Measurements from ENCODE around the gene ANKRD34A.

Gene ANKRD34A

DNA sequence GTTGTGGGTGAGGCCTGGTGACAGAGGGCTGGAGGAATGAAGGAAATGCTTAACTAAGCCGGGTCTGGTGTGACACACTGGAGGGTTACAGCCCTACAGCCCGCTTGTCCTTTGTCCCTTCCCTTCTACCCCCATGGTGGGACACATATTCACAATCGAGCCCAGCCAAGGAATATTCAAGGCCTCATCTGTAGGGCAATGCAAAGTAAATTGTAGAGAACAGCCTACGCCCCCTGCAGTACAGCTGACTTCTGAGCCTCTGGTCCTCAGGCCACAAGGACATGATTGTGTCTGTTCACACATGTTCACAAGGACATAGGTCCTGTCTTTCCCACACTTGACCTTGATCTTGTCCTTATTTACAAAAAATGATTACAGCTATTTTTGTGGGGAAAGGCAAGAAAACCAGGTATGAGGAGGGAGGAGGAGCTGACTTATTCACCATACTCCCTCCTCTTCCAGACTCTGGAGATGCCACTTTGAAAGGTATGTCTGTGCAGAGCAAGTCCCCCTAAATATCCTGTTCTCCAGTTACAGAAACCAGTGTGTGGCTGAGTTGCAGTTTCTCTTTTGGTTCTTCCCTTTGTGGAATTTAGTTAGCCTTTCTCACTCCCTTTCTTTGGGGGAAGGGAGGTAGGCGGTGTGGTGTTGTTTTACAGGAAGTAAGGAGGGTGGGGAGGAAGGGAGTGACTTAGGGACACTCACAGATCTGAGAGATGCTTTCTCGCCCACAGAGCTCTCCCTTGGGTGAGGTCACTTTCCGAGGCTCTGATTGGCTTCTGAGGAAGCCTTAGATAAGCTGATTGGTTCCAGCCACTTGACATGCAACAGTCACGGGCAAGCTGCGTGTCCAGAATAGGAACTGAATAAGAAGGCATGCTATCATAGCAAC is 14.7 kb upstream of the ANKRD34A start (continued):
- TF ChIP-seq, protein P1, sequence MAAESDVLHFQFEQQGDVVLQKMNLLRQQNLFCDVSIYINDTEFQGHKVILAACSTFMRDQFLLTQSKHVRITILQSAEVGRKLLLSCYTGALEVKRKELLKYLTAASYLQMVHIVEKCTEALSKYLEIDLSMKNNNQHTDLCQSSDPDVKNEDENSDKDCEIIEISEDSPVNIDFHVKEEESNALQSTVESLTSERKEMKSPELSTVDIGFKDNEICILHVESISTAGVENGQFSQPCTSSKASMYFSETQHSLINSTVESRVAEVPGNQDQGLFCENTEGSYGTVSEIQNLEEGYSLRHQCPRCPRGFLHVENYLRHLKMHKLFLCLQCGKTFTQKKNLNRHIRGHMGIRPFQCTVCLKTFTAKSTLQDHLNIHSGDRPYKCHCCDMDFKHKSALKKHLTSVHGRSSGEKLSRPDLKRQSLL (tag by site-specific recombination; IDR thresholded peaks at IDR 0.05), result no peak
- peak; percentile 100 for TF ChIP-seq WT1 (tag by site-specific recombination; IDR thresholded peaks at IDR 0.05)
- TF ChIP-seq, protein P2, sequence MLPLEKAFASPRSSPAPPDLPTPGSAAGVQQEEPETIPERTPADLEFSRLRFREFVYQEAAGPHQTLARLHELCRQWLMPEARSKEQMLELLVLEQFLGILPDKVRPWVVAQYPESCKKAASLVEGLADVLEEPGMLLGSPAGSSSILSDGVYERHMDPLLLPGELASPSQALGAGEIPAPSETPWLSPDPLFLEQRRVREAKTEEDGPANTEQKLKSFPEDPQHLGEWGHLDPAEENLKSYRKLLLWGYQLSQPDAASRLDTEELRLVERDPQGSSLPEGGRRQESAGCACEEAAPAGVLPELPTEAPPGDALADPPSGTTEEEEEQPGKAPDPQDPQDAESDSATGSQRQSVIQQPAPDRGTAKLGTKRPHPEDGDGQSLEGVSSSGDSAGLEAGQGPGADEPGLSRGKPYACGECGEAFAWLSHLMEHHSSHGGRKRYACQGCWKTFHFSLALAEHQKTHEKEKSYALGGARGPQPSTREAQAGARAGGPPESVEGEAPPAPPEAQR (tag by site-specific recombination; IDR thresholded peaks at IDR 0.05), result no peak
- TF ChIP-seq ZNF626 (tag by site-specific recombination; IDR thresholded peaks at IDR 0.05), result no peak
- TF ChIP-seq ZNF184 (tag by site-specific recombination; IDR thresholded peaks at IDR 0.05), result no peak
- TF ChIP-seq ZNF302 (tag by site-specific recombination; IDR thresholded peaks at IDR 0.05; ENCODE audit: low read depth), result no peak
- no peak for TF ChIP-seq ZNF354C (tag by site-specific recombination; IDR thresholded peaks at IDR 0.05; ENCODE audit: borderline replicate concordance, low read depth)
- no peak for TF ChIP-seq ZNF37A (tag by site-specific recombination; IDR thresholded peaks at IDR 0.05)
- no peak for TF ChIP-seq ZNF169 (tag by site-specific recombination; IDR thresholded peaks at IDR 0.05)
- no peak for TF ChIP-seq ZNF830 (tag by site-specific recombination; IDR thresholded peaks at IDR 0.05; ENCODE audit: low read depth)
- TF ChIP-seq, protein P3, sequence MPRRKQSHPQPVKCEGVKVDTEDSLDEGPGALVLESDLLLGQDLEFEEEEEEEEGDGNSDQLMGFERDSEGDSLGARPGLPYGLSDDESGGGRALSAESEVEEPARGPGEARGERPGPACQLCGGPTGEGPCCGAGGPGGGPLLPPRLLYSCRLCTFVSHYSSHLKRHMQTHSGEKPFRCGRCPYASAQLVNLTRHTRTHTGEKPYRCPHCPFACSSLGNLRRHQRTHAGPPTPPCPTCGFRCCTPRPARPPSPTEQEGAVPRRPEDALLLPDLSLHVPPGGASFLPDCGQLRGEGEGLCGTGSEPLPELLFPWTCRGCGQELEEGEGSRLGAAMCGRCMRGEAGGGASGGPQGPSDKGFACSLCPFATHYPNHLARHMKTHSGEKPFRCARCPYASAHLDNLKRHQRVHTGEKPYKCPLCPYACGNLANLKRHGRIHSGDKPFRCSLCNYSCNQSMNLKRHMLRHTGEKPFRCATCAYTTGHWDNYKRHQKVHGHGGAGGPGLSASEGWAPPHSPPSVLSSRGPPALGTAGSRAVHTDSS (tag by site-specific recombination; IDR thresholded peaks at IDR 0.05), result no peak
- TF ChIP-seq PRDM1 (tag by site-specific recombination; IDR thresholded peaks at IDR 0.05), result peak; percentile 95
- TF ChIP-seq, protein P4, sequence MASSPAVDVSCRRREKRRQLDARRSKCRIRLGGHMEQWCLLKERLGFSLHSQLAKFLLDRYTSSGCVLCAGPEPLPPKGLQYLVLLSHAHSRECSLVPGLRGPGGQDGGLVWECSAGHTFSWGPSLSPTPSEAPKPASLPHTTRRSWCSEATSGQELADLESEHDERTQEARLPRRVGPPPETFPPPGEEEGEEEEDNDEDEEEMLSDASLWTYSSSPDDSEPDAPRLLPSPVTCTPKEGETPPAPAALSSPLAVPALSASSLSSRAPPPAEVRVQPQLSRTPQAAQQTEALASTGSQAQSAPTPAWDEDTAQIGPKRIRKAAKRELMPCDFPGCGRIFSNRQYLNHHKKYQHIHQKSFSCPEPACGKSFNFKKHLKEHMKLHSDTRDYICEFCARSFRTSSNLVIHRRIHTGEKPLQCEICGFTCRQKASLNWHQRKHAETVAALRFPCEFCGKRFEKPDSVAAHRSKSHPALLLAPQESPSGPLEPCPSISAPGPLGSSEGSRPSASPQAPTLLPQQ (tag by site-specific recombination; IDR thresholded peaks at IDR 0.05), result peak; percentile 54; the same call in 1 of the 2 replicates
- TF ChIP-seq ZNF426 (tag by site-specific recombination; IDR thresholded peaks at IDR 0.05), result no peak
- TF ChIP-seq, protein P5, sequence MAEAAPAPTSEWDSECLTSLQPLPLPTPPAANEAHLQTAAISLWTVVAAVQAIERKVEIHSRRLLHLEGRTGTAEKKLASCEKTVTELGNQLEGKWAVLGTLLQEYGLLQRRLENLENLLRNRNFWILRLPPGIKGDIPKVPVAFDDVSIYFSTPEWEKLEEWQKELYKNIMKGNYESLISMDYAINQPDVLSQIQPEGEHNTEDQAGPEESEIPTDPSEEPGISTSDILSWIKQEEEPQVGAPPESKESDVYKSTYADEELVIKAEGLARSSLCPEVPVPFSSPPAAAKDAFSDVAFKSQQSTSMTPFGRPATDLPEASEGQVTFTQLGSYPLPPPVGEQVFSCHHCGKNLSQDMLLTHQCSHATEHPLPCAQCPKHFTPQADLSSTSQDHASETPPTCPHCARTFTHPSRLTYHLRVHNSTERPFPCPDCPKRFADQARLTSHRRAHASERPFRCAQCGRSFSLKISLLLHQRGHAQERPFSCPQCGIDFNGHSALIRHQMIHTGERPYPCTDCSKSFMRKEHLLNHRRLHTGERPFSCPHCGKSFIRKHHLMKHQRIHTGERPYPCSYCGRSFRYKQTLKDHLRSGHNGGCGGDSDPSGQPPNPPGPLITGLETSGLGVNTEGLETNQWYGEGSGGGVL (tag by site-specific recombination; IDR thresholded peaks at IDR 0.05), result peak; percentile 92
- TF ChIP-seq, protein P6, sequence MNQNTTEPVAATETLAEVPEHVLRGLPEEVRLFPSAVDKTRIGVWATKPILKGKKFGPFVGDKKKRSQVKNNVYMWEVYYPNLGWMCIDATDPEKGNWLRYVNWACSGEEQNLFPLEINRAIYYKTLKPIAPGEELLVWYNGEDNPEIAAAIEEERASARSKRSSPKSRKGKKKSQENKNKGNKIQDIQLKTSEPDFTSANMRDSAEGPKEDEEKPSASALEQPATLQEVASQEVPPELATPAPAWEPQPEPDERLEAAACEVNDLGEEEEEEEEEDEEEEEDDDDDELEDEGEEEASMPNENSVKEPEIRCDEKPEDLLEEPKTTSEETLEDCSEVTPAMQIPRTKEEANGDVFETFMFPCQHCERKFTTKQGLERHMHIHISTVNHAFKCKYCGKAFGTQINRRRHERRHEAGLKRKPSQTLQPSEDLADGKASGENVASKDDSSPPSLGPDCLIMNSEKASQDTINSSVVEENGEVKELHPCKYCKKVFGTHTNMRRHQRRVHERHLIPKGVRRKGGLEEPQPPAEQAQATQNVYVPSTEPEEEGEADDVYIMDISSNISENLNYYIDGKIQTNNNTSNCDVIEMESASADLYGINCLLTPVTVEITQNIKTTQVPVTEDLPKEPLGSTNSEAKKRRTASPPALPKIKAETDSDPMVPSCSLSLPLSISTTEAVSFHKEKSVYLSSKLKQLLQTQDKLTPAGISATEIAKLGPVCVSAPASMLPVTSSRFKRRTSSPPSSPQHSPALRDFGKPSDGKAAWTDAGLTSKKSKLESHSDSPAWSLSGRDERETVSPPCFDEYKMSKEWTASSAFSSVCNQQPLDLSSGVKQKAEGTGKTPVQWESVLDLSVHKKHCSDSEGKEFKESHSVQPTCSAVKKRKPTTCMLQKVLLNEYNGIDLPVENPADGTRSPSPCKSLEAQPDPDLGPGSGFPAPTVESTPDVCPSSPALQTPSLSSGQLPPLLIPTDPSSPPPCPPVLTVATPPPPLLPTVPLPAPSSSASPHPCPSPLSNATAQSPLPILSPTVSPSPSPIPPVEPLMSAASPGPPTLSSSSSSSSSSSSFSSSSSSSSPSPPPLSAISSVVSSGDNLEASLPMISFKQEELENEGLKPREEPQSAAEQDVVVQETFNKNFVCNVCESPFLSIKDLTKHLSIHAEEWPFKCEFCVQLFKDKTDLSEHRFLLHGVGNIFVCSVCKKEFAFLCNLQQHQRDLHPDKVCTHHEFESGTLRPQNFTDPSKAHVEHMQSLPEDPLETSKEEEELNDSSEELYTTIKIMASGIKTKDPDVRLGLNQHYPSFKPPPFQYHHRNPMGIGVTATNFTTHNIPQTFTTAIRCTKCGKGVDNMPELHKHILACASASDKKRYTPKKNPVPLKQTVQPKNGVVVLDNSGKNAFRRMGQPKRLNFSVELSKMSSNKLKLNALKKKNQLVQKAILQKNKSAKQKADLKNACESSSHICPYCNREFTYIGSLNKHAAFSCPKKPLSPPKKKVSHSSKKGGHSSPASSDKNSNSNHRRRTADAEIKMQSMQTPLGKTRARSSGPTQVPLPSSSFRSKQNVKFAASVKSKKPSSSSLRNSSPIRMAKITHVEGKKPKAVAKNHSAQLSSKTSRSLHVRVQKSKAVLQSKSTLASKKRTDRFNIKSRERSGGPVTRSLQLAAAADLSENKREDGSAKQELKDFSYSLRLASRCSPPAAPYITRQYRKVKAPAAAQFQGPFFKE (tag by site-specific recombination; IDR thresholded peaks at IDR 0.05; ENCODE audit: borderline replicate concordance), result no peak
- peak; percentile 64 for TF ChIP-seq KLF10 (tag by site-specific recombination; IDR thresholded peaks at IDR 0.05)
- TF ChIP-seq, protein P7, sequence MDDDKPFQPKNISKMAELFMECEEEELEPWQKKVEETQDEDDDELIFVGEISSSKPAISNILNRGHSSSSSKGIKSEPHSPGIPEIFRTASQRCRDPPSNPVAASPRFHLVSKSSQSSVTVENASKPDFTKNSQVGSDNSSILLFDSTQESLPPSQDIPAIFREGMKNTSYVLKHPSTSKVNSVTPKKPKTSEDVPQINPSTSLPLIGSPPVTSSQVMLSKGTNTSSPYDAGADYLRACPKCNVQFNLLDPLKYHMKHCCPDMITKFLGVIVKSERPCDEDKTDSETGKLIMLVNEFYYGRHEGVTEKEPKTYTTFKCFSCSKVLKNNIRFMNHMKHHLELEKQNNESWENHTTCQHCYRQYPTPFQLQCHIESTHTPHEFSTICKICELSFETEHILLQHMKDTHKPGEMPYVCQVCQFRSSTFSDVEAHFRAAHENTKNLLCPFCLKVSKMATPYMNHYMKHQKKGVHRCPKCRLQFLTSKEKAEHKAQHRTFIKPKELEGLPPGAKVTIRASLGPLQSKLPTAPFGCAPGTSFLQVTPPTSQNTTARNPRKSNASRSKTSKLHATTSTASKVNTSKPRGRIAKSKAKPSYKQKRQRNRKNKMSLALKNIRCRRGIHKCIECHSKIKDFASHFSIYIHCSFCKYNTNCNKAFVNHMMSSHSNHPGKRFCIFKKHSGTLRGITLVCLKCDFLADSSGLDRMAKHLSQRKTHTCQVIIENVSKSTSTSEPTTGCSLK (tag by site-specific recombination; IDR thresholded peaks at IDR 0.05), result no peak
- TF ChIP-seq, protein P8, sequence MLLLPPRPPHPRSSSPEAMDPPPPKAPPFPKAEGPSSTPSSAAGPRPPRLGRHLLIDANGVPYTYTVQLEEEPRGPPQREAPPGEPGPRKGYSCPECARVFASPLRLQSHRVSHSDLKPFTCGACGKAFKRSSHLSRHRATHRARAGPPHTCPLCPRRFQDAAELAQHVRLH (tag by site-specific recombination; IDR thresholded peaks at IDR 0.05), result no peak
- TF ChIP-seq ZNF623 (tag by site-specific recombination; IDR thresholded peaks at IDR 0.05), result no peak
- no peak for TF ChIP-seq ZNF274 (IDR thresholded peaks at IDR 0.05; ENCODE audit: low read length)
- no peak for TF ChIP-seq ZNF274 (tag by site-specific recombination; IDR thresholded peaks at IDR 0.05; ENCODE audit: borderline replicate concordance)
